Body of pancreas (tissue), 4 donors: Measurements from ENCODE around the gene PEX1. TPM values are rescaled to one million over a fixed set of nuclear protein-coding genes. Genes with fewer than 3 reads are reported as not detected.
"Not testable (repeated sequence)": the region's sequence is repeated elsewhere in the genome, so short reads cannot be mapped to it uniquely, and the experiment has no call there.

Experiments
- ATAC-seq: fragments of 150-250 bp; one replicate; pipeline ENCODE4 v1.9.1; 2016
- DNase-seq, 4 donors: peaks; one replicate each; pipeline ENCODE4 v3.0.0-alpha.2; 2019
- H3K27ac ChIP-seq, 4 donors: fragments of 200-600 bp; sonication (generic); 1 replicate in 3 of 4; 2 replicates in 1 of 4; pipeline versions ENCODE4 v1.5.1 to v1.6.1; 2016 to 2019; ENCODE audit warnings: mild to moderate bottlenecking in 1 of 4, mixed read lengths in 1 of 4, moderate library complexity in 1 of 4
- H3K27me3 ChIP-seq, 2 donors: fragments of 200-600 bp; sonication (generic); one replicate each; pipeline ENCODE4 v1.6.0; 2016; ENCODE audit warnings: mild to moderate bottlenecking in 1 of 2
- H3K36me3 ChIP-seq, 2 donors: fragments of 200-600 bp; sonication (generic); replicated peaks in 1 of 2; 2 replicates each; pipeline ENCODE4 v1.5.1; 2016; ENCODE audit warnings: low read depth in 2 of 2; ENCODE audit not compliant: insufficient read depth in 1 of 2
- H3K4me1 ChIP-seq: fragments of 200-600 bp; sonication (generic); one replicate; pipeline ENCODE4 v1.6.0; 2016
- H3K4me3 ChIP-seq, 2 donors: fragments of 200-600 bp; sonication (generic); 1 replicate in 1 of 2; 2 replicates in 1 of 2; pipeline ENCODE4 v1.5.1; 2016 to 2019
- H3K9me3 ChIP-seq, 3 donors: fragments of 200-600 bp; sonication (generic); 1 replicate in 2 of 3; 2 replicates in 1 of 3; pipeline ENCODE4 v1.5.1; 2016
- POLR2A ChIP-seq, 3 donors: fragments of 450-650 bp; IDR thresholded peaks; one replicate each; pipeline ENCODE4 v1.6.1; 2016; ENCODE audit warnings: antibody characterized with exemption in 3 of 3, mild to moderate bottlenecking in 2 of 3
- WGBS, 2 donors: methylation state at CpG; one replicate each; pipeline ENCODE4 v1.1.5; 2017; 5-methylcytosine and 5-hydroxymethylcytosine counted together
- intact Hi-C: fragments of 100-400 bp; cut with DNase I; formaldehyde crosslinking; loops from one replicate; pipeline ENCODE4 v1.15.1; 2023
- total RNA-seq, 2 donors: library from RNA; depleted of rRNA; stranded (reverse); fragments of >200 nt; gene quantifications; one replicate each; pipeline ENCODE4 v1.1.0, GENCODE V29; 2016
- TF ChIP-seq, protein P1 (sequence below), 7 experiments: fragments of 450-650 bp in 4 of 7; fragments of 200-600 bp in 3 of 7; sonication (generic) in 3 of 7; IDR thresholded peaks; one replicate each; pipeline ENCODE4 v1.5.1; 2016 to 2019; ENCODE audit warnings: antibody characterized with exemption in 7 of 7

PEX1 gene
- total RNA-seq, 2 donors from 2014 or later, result 13.8 to 18.9 TPM

DNA sequence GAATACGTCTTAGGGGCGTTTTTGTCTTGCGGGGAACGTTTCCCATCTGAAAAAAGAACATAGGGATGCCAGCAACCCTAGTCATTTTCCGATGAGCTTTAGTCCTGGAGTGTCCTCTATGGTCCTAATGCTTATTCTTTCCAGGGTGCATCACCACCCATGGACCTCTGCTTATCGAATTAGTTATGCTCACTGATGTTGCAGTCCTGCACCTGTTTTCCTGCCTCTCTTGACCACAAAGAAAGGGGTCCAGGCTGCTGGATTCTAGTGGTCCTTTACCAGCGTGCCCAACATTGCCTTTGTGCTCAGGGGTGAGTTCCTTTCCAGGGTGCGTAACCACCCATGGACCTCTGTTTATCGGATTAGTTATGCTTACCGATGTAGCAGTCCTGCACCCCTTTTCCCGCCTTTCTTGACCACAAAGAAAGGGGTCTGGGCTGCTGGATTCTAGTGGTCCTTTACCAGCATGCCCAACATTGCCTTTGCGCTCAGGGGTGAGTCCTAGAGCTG is 53.0 kb downstream of the PEX1 start:
- H3K27me3 ChIP-seq, DNase-seq, H3K27ac ChIP-seq, H3K4me3 ChIP-seq, intact Hi-C loops, H3K36me3 ChIP-seq, ATAC-seq, H3K9me3 ChIP-seq: not testable (repeated sequence)
- WGBS, 2 donors, result 85 to 97% methylated on average over 12 of the region's 12 CpGs
- peaks cover 14% of the 10 kb centered on the region for H3K4me1 ChIP-seq

GRCh38 chr7:92473989-92474388 is 54.3 kb downstream of the PEX1 start:
- WGBS, 2 donors, result 31 to 34% methylated on average over 10 of the region's 10 CpGs
- H3K27me3 ChIP-seq, ATAC-seq, H3K36me3 ChIP-seq, H3K4me3 ChIP-seq, intact Hi-C loops, H3K9me3 ChIP-seq: not testable (repeated sequence)
- Histone ChIP-seq H3K27ac (peak overlapping the region in 3 of 4 donors; percentile 19 to 28 (median 22)), H3K4me1 (peaks cover 14% of the 10 kb centered on the region)
- DNase-seq, result peak; percentile 19 to 60 (median 39)

DNA sequence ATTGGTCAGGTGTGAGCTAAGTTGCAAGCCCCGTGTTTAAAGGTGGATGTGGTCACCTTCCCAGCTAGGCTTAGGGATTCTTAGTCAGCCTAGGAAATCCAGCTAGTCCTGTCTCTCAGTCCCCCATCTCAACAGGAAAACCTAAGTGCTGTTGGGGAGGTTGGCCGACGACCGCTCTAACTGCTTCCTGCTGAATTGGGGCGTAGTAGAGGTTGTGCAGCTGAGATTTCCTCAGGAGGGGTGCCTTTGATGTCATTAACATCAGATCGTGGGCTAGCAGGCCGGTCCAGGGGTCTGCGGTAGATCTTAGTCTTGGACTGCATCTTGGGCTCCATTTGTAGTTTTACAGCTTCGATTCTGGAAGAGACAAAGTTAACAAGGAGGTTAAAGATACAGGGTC is 59.7 kb downstream of the PEX1 start:
- H3K27ac ChIP-seq, H3K36me3 ChIP-seq, DNase-seq, H3K27me3 ChIP-seq, H3K4me3 ChIP-seq, intact Hi-C loops, ATAC-seq, H3K9me3 ChIP-seq, H3K4me1 ChIP-seq: not testable (repeated sequence)
- 78 to 96% methylated on average over 5 to 9 of the region's 9 CpGs for WGBS, 2 donors

DNA sequence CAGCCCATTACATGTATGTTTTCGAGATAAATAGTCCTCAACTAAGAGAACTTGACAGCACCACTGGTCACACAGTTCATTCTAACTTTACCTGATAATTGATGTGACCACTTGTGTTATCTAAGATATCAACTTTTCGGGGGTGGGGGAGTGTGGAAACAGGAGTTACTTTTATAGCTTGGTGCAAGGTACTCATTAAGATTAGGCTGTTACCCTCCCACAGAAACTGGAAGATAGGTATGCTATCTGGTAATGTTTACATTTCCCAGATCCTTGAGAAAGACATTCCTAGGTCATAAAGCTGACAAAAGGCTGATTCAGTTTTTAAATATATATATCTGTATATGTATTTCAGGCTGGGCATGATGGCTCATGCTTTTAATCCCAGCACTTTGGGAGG is 61.6 kb downstream of the PEX1 start:
- Histone ChIP-seq H3K27me3 (no peaks in the 10 kb centered on the region), H3K4me3 (no peak overlapping the region), H3K27ac (no peak overlapping the region), H3K9me3 (no peaks in the 10 kb centered on the region), H3K36me3 (no peaks in the 10 kb centered on the region), H3K4me1 (peaks cover 1% of the 10 kb centered on the region)
- intact Hi-C loops, result no loop called here
- WGBS, 2 donors, result 57 to 74% methylated on average over 2 of the region's 2 CpGs
- DNase-seq (no peak), ATAC-seq (no peak)
- no peak for TF ChIP-seq POLR2A (IDR thresholded peaks at IDR 0.05)
- TF ChIP-seq, protein P1, sequence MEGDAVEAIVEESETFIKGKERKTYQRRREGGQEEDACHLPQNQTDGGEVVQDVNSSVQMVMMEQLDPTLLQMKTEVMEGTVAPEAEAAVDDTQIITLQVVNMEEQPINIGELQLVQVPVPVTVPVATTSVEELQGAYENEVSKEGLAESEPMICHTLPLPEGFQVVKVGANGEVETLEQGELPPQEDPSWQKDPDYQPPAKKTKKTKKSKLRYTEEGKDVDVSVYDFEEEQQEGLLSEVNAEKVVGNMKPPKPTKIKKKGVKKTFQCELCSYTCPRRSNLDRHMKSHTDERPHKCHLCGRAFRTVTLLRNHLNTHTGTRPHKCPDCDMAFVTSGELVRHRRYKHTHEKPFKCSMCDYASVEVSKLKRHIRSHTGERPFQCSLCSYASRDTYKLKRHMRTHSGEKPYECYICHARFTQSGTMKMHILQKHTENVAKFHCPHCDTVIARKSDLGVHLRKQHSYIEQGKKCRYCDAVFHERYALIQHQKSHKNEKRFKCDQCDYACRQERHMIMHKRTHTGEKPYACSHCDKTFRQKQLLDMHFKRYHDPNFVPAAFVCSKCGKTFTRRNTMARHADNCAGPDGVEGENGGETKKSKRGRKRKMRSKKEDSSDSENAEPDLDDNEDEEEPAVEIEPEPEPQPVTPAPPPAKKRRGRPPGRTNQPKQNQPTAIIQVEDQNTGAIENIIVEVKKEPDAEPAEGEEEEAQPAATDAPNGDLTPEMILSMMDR (IDR thresholded peaks at IDR 0.05), result no peak

DNA sequence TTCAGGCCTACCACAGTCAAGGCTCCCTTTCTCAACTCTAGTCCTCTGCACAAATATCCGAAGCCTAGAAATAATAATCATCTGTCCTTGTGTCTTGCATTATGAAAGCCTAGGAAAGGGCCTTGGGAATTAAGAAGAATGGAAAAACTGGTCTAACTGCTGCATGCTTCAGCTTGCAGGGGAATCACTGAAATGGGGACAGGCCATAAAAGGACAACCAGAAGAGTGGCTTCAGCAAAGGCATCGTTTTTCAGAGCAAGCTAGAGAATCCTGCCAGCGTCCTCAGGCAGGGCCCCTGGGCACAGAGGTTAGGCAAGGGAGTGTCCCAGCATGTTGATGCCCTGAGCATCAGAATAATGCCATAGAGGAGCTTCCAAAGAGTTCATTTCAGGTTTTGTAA is 63.8 kb downstream of the PEX1 start:
- intact Hi-C loops, result no loop called here
- WGBS, 2 donors, result 55 to 60% methylated on average over 3 of the region's 3 CpGs
- Histone ChIP-seq H3K4me3 (no peak overlapping the region), H3K4me1 (peaks cover 11% of the 10 kb centered on the region), H3K9me3 (no peaks in the 10 kb centered on the region), H3K27me3 (no peaks in the 10 kb centered on the region), H3K27ac (no peak overlapping the region), H3K36me3 (no peaks in the 10 kb centered on the region)
- ATAC-seq (no peak), DNase-seq (no peak)
- TF ChIP-seq POLR2A (IDR thresholded peaks at IDR 0.05), result no peak
- TF ChIP-seq, protein P1 (IDR thresholded peaks at IDR 0.05), result no peak

GRCh38 chr7:92462560-92462959 is 65.8 kb downstream of the PEX1 start:
- Histone ChIP-seq H3K4me1 (peaks cover 11% of the 10 kb centered on the region), H3K36me3 (no peaks in the 10 kb centered on the region), H3K4me3 (no peak overlapping the region), H3K9me3 (no peaks in the 10 kb centered on the region), H3K27me3 (no peaks in the 10 kb centered on the region), H3K27ac (no peak overlapping the region)
- ATAC-seq, result no peak
- WGBS, 2 donors, result 91 to 94% methylated on average over 3 of the region's 3 CpGs
- intact Hi-C loops, result no loop called here
- no peak for DNase-seq
- TF ChIP-seq, protein P1 (IDR thresholded peaks at IDR 0.05), result no peak
- TF ChIP-seq POLR2A (IDR thresholded peaks at IDR 0.05), result no peak
